ENCODE results near the gene RPL3.

GRCh38 chr22:39267974-39268373, 51.4 kb downstream of the RPL3 start:
- no peak for TF ChIP-seq POLR2A (IDR thresholded peaks at IDR 0.05)
- TF ChIP-seq CTCF (IDR thresholded peaks at IDR 0.05), result no peak

Measured in testis (tissue), 2 donors.